ENCODE measurements around the gene SMO. TPM values are rescaled to one million over a fixed set of nuclear protein-coding genes. Genes with fewer than 3 reads are reported as not detected.

SMO gene
- total and polyA plus RNA-seq, 2 donors (not counting 1 experiment from before 2014, with no cell fraction given): 4.5 to 12.6 TPM

DNA sequence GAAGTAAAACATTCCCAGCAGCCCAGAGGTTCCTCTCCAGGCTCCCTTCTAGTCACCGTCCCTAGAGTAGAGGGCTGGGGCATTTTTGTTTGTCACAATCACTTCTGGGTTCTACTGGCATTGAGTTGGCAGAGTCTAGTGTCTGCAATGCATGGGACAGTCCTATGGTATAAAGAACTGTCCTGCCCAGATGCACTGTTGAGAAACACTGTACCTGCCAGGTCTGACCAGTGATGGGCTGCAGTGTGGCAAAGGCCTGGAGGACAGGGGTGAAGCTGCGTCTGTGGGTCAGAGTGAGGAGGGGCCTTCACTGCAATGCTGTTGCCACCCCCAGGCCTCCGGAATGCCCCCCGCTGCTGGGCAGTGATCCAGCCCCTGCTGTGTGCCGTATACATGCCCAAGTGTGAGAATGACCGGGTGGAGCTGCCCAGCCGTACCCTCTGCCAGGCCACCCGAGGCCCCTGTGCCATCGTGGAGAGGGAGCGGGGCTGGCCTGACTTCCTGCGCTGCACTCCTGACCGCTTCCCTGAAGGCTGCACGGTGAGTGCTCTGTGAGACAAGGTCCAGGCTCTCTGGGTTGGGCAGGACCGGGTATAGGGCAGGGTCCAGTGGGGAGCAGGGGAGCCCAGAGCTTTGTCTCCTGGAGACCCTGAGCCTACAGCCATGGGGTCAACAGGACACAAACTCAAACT lies 14.8 kb downstream of the SMO start:
- Histone ChIP-seq H3K79me2 (ENCODE audit: control insufficient read depth, insufficient read depth, low read length) (no peaks in the 10 kb centered on the region), H3K4me1 (ENCODE audit: control insufficient read depth, extremely low read depth, insufficient read depth, low read length) (no peaks in the 10 kb centered on the region), H3K9me3 (ENCODE audit: control insufficient read depth, insufficient read depth, low read depth, low read length) (no peaks in the 10 kb centered on the region), H4K20me1 (ENCODE audit: control insufficient read depth, extremely low read depth, insufficient read depth, low read length) (no peaks in the 10 kb centered on the region), H3K4me3 (replicated peaks in 1 of 4; ENCODE audit: control extremely low read depth in 1 of 4, insufficient read depth in 1 of 4, low read depth in 3 of 4, low read length in 4 of 4) (no peak overlapping the region), H3K27me3 (ENCODE audit: control insufficient read depth, insufficient read depth, low read length) (no peaks in the 10 kb centered on the region), H3K27ac (ENCODE audit: insufficient read depth, low read length) (no peak overlapping the region), H3K36me3 (ENCODE audit: control insufficient read depth, insufficient read depth, low read length) (no peaks in the 10 kb centered on the region), H3K9ac (ENCODE audit: insufficient read depth, low read length) (no peak overlapping the region), H3K4me2 (ENCODE audit: extremely low read depth, insufficient read depth, low read length) (no peak overlapping the region), H2AFZ (ENCODE audit: low read length) (no peak overlapping the region)
- TF ChIP-seq, protein P1, sequence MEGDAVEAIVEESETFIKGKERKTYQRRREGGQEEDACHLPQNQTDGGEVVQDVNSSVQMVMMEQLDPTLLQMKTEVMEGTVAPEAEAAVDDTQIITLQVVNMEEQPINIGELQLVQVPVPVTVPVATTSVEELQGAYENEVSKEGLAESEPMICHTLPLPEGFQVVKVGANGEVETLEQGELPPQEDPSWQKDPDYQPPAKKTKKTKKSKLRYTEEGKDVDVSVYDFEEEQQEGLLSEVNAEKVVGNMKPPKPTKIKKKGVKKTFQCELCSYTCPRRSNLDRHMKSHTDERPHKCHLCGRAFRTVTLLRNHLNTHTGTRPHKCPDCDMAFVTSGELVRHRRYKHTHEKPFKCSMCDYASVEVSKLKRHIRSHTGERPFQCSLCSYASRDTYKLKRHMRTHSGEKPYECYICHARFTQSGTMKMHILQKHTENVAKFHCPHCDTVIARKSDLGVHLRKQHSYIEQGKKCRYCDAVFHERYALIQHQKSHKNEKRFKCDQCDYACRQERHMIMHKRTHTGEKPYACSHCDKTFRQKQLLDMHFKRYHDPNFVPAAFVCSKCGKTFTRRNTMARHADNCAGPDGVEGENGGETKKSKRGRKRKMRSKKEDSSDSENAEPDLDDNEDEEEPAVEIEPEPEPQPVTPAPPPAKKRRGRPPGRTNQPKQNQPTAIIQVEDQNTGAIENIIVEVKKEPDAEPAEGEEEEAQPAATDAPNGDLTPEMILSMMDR (conservative IDR thresholded peaks at IDR 0.05 in 1 of 2, IDR thresholded peaks at IDR 0.05 in 1 of 2; ENCODE audit: low read depth in 1 of 2, low read length in 2 of 2): no peak
- no peak for TF ChIP-seq EZH2 (IDR thresholded peaks at IDR 0.05; ENCODE audit: low read length, missing control alignments)
- no peak for DNase-seq (ENCODE audit: low read depth in 2 of 2)

DNA sequence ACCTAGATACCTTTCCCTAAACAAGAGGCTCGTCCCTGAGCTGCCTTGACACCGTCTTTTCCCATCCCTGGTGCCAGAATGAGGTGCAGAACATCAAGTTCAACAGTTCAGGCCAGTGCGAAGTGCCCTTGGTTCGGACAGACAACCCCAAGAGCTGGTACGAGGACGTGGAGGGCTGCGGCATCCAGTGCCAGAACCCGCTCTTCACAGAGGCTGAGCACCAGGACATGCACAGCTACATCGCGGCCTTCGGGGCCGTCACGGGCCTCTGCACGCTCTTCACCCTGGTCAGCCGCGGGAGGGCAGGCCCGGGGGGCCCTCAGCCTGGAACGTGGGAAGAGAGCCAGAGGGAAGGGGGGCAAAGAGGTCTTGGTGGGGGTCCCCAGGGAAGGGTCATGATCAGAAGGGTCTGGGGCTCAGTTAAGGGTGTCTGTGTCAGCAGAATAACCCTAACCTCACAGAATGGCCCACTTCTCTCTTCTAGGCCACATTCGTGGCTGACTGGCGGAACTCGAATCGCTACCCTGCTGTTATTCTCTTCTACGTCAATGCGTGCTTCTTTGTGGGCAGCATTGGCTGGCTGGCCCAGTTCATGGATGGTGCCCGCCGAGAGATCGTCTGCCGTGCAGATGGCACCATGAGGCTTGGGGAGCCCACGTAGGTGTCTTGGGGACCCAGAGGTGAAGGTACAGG lies 16.8 kb downstream of the SMO start:
- H3K9ac ChIP-seq (ENCODE audit: insufficient read depth, low read length): no peak overlapping the region
- no peaks in the 10 kb centered on the region for H3K79me2 ChIP-seq (ENCODE audit: control insufficient read depth, insufficient read depth, low read length)
- no peak overlapping the region for H3K4me3 ChIP-seq (replicated peaks in 1 of 4; ENCODE audit: control extremely low read depth in 1 of 4, insufficient read depth in 1 of 4, low read depth in 3 of 4, low read length in 4 of 4)
- H3K9me3 ChIP-seq (ENCODE audit: control insufficient read depth, insufficient read depth, low read depth, low read length): no peaks in the 10 kb centered on the region
- no peak overlapping the region for H2AFZ ChIP-seq (ENCODE audit: low read length)
- H3K4me1 ChIP-seq (ENCODE audit: control insufficient read depth, extremely low read depth, insufficient read depth, low read length): no peaks in the 10 kb centered on the region
- H3K36me3 ChIP-seq (ENCODE audit: control insufficient read depth, insufficient read depth, low read length): no peaks in the 10 kb centered on the region
- H3K27ac ChIP-seq (ENCODE audit: insufficient read depth, low read length): no peak overlapping the region
- no peaks in the 10 kb centered on the region for H3K27me3 ChIP-seq (ENCODE audit: control insufficient read depth, insufficient read depth, low read length)
- H3K4me2 ChIP-seq (ENCODE audit: extremely low read depth, insufficient read depth, low read length): no peak overlapping the region
- DNase-seq (ENCODE audit: low read depth in 2 of 2): no peak
- TF ChIP-seq, protein P1 (conservative IDR thresholded peaks at IDR 0.05 in 1 of 2, IDR thresholded peaks at IDR 0.05 in 1 of 2; ENCODE audit: low read depth in 1 of 2, low read length in 2 of 2): no peak
- no peak for TF ChIP-seq EZH2 (IDR thresholded peaks at IDR 0.05; ENCODE audit: low read length, missing control alignments)
- no peaks in the 10 kb centered on the region for H4K20me1 ChIP-seq (ENCODE audit: control insufficient read depth, extremely low read depth, insufficient read depth, low read length)

DNA sequence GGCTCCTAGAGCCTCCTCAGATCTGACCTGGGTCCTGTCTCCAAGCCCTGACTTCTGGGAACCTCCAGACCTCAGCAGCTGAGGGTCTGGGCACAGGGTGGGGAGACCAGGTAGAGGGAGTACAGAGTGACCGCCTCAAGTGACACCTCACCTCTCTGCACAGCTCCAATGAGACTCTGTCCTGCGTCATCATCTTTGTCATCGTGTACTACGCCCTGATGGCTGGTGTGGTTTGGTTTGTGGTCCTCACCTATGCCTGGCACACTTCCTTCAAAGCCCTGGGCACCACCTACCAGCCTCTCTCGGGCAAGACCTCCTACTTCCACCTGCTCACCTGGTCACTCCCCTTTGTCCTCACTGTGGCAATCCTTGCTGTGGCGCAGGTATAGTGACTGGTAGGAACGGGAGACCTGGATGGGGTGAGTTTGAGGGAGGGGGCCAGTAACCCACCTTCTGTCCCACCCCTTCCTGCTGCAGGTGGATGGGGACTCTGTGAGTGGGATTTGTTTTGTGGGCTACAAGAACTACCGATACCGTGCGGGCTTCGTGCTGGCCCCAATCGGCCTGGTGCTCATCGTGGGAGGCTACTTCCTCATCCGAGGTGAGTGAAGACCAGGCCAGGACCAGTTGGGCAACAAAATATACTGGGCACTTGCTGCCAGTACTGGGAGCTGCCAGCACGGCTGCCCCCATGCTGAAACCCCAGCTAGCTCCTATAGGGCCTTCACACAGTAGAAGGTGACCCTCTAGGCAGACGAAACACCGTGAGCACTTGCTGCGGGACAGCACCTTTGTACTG lies 17.8 kb downstream of the SMO start:
- DNase-seq (ENCODE audit: low read depth in 2 of 2): no peak

More for the DNA sequence above, 17.8 kb downstream of the SMO start:
- Histone ChIP-seq H3K79me2 (ENCODE audit: control insufficient read depth, insufficient read depth, low read length) (no peaks in the 10 kb centered on the region), H2AFZ (ENCODE audit: low read length) (no peak overlapping the region), H3K9me3 (ENCODE audit: control insufficient read depth, insufficient read depth, low read depth, low read length) (no peaks in the 10 kb centered on the region), H3K4me1 (ENCODE audit: control insufficient read depth, extremely low read depth, insufficient read depth, low read length) (no peaks in the 10 kb centered on the region), H4K20me1 (ENCODE audit: control insufficient read depth, extremely low read depth, insufficient read depth, low read length) (no peaks in the 10 kb centered on the region), H3K4me2 (ENCODE audit: extremely low read depth, insufficient read depth, low read length) (no peak overlapping the region), H3K36me3 (ENCODE audit: control insufficient read depth, insufficient read depth, low read length) (no peaks in the 10 kb centered on the region), H3K4me3 (replicated peaks in 1 of 4; ENCODE audit: control extremely low read depth in 1 of 4, insufficient read depth in 1 of 4, low read depth in 3 of 4, low read length in 4 of 4) (no peak overlapping the region), H3K27me3 (ENCODE audit: control insufficient read depth, insufficient read depth, low read length) (no peaks in the 10 kb centered on the region), H3K9ac (ENCODE audit: insufficient read depth, low read length) (no peak overlapping the region), H3K27ac (ENCODE audit: insufficient read depth, low read length) (no peak overlapping the region)
- TF ChIP-seq, protein P1 (conservative IDR thresholded peaks at IDR 0.05 in 1 of 2, IDR thresholded peaks at IDR 0.05 in 1 of 2; ENCODE audit: low read depth in 1 of 2, low read length in 2 of 2): no peak
- no peak for TF ChIP-seq EZH2 (IDR thresholded peaks at IDR 0.05; ENCODE audit: low read length, missing control alignments)

All from fibroblast of lung (primary cell).